K562 (cell line): Measurements from ENCODE around the gene CBX3. TPM values are rescaled to one million over a fixed set of nuclear protein-coding genes. Genes with fewer than 3 reads are reported as not detected.

Experiments used
- ARID3A ChIP-seq: IDR thresholded peaks from 2 replicates; pipeline ENCODE4 v1.6.1; 2012; ENCODE audit warnings: low read depth, low read length, improper control_type of control experiment, borderline replicate concordance
- BCOR ChIP-seq: fragments of 450-650 bp; IDR thresholded peaks from 2 replicates; pipeline ENCODE4 v1.6.1; 2016
- CAMTA2 ChIP-seq: fragments of 250-450 bp; sonication (Bioruptor Pico); conservative IDR thresholded peaks from 2 replicates; pipeline ENCODE4 v1.5.1; 2022
- E2F1 ChIP-seq: sonication (generic); formaldehyde crosslinking; IDR thresholded peaks from 2 replicates; pipeline ENCODE4 v1.8.1; 2023; ENCODE audit warnings: mild to moderate bottlenecking, missing genetic modification reagents, moderate library complexity
- HNRNPH1 ChIP-seq: fragments of 200-400 bp; formaldehyde crosslinking; optimal IDR thresholded peaks from 2 replicates; pipeline ENCODE3; 2017; ENCODE audit warnings: low read depth, mild to moderate bottlenecking, low read length, moderate library complexity
- PREB ChIP-seq: sonication (generic); formaldehyde crosslinking; IDR thresholded peaks from 2 replicates; pipeline ENCODE4 v1.8.1; 2023; ENCODE audit warnings: mild to moderate bottlenecking, missing genetic modification reagents
- TARDBP ChIP-seq: fragments of 450-650 bp; IDR thresholded peaks from 2 replicates; pipeline ENCODE4 v1.6.1; 2016
- ZBTB33 ChIP-seq: sonication (generic); formaldehyde crosslinking; IDR thresholded peaks from 2 replicates; pipeline ENCODE4 v1.8.1; 2023; ENCODE audit warnings: mild to moderate bottlenecking, missing genetic modification reagents
- ZBTB40 ChIP-seq, 2 experiments: fragments of 450-650 bp in 1 of 2; sonication (generic) in 1 of 2; formaldehyde crosslinking in 1 of 2; IDR thresholded peaks; 2 replicates each; pipeline versions ENCODE4 v1.7.1 to v1.9.0; 2016 to 2022; ENCODE audit warnings: inconsistent platforms in 1 of 2, mild to moderate bottlenecking in 1 of 2, missing genetic modification reagents in 1 of 2
- ZNF79 ChIP-seq: fragments of 250-450 bp; sonication (Bioruptor Pico); IDR thresholded peaks from 2 replicates; pipeline ENCODE4 v1.4.0; 2020; ENCODE audit warnings: low read depth, mild to moderate bottlenecking, moderate library complexity
- ZSCAN32 ChIP-seq: fragments of 450-650 bp; formaldehyde crosslinking; IDR thresholded peaks from 2 replicates; pipeline ENCODE4 v1.4.0; 2020; ENCODE audit warnings: mild to moderate bottlenecking, moderate library complexity
- polyA plus RNA-seq, 8 experiments: library from polyadenylated mRNA; depleted of rRNA in 4 of 8; stranded (reverse) in 5 of 8; unstranded in 3 of 8; fragments of >200 nt; fragmentation: Nextera tagmentation in 2 of 8; fragmentation: Illumina TruSeq in 1 of 8; extraction: Ambion mirVana in 2 of 8; extraction: Trizol in 1 of 8; gene quantifications; 2 replicates each; pipeline versions ENCODE4 v1.2.1 to v1.2.3, GENCODE V29; 2011 to 2014; ENCODE audit warnings: inconsistent platforms in 1 of 8, missing spikeins in 1 of 8
- total RNA-seq, 7 experiments: library from RNA; depleted of rRNA in 6 of 7; stranded (reverse); fragments of >200 nt in 6 of 7; fragmentation: Illumina TruSeq in 2 of 7; extraction: Trizol in 2 of 7; gene quantifications; 2 replicates each; pipeline versions ENCODE4 v1.2.1 to v1.2.3, GENCODE V29; 2011 to 2021; ENCODE audit warnings: low replicate concordance in 1 of 7

CBX3 gene
- total and polyA plus RNA-seq, 9 of the 15 experiments (the other 6 are each of a cell fraction or from before 2014, with no cell fraction given), result 198 to 413 (median 328) TPM

- no peak for TF ChIP-seq ZBTB33
- peak; percentile 25; the same call in 1 of the 2 replicates for TF ChIP-seq E2F1 (CRISPR knock-in tag)
- peak; percentile 58; the same call in 1 of the 2 replicates for TF ChIP-seq CAMTA2 (CRISPR knock-in tag)
- no peak for TF ChIP-seq HNRNPH1
- no peak for TF ChIP-seq PREB (CRISPR knock-in tag)
- no peak for TF ChIP-seq ZSCAN32
- TF ChIP-seq ZNF79, result no peak
- TF ChIP-seq ZBTB40 (IDR thresholded peaks at IDR 0.05), result no peak
- no peak for TF ChIP-seq ZBTB40 (CRISPR knock-in tag; IDR thresholded peaks at IDR 0.05)
- no peak for TF ChIP-seq TARDBP
- TF ChIP-seq BCOR, result no peak
- TF ChIP-seq ARID3A, result no peak
Observed at GRCh38 chr7:26188206-26188956, 13.2 kb upstream of the CBX3 start (continued).
